C4-2B (cell line): ENCODE results near the gene ACTR3.

Source experiments
- CTCF ChIP-seq: fragments of 450-650 bp; conservative IDR thresholded peaks from 2 replicates; pipeline ENCODE4 v1.5.1; 2017; ENCODE audit warnings: mild to moderate bottlenecking
- ZFX ChIP-seq: fragments of 450-650 bp; IDR thresholded peaks from 2 replicates; pipeline ENCODE4 v1.6.1; 2017

- TF ChIP-seq CTCF: no peak
- no peak for TF ChIP-seq ZFX
Observed at GRCh38 chr2:113918229-113918628, 28.3 kb downstream of the ACTR3 start.
